ENCODE results near the gene HOMER2. TPM values are rescaled to one million over a fixed set of nuclear protein-coding genes. Genes with fewer than 3 reads are reported as not detected.

Gene HOMER2
- total RNA-seq, 1 donor from 2014 or later, result 23.4 TPM

GRCh38 chr15:82890338-82890994, 62.1 kb downstream of the HOMER2 start:
- H3K27me3 Mint-ChIP-seq, result no peaks in the 10 kb centered on the region

GRCh38 chr15:82882273-82882928, 70.1 kb downstream of the HOMER2 start:
- H3K4me1 Mint-ChIP-seq (ENCODE audit: unreplicated experiment), result no peaks in the 10 kb centered on the region
- no peak overlapping the region for H3K4me3 Mint-ChIP-seq
- no peaks in the 10 kb centered on the region for H3K27me3 Mint-ChIP-seq

More at GRCh38 chr15:82890338-82890994, 62.1 kb downstream of the HOMER2 start:
- no peaks in the 10 kb centered on the region for H3K9me3 Mint-ChIP-seq
- no peak for DNase-seq (ENCODE audit: extremely low spot score, unreplicated experiment)
- no peak for TF ChIP-seq CTCF (conservative IDR thresholded peaks at IDR 0.05)
- no peak overlapping the region for H3K27ac Mint-ChIP-seq
- peaks cover 4% of the 10 kb centered on the region for H3K36me3 Mint-ChIP-seq
- H3K4me1 Mint-ChIP-seq (ENCODE audit: unreplicated experiment), result peaks cover 7% of the 10 kb centered on the region
- no peak overlapping the region for H3K4me3 Mint-ChIP-seq

GRCh38 chr15:82881747-82882146, 70.8 kb downstream of the HOMER2 start:
- Mint-ChIP-seq H3K27ac (no peak overlapping the region), H3K9me3 (no peaks in the 10 kb centered on the region), H3K36me3 (peaks cover 7% of the 10 kb centered on the region), H3K4me3 (no peak overlapping the region), H3K4me1 (ENCODE audit: unreplicated experiment) (no peaks in the 10 kb centered on the region), H3K27me3 (no peaks in the 10 kb centered on the region)
- TF ChIP-seq CTCF (conservative IDR thresholded peaks at IDR 0.05), result no peak
- no peak for DNase-seq (ENCODE audit: extremely low spot score, unreplicated experiment)

More at GRCh38 chr15:82882273-82882928, 70.1 kb downstream of the HOMER2 start:
- no peaks in the 10 kb centered on the region for H3K9me3 Mint-ChIP-seq
- H3K27ac Mint-ChIP-seq, result no peak overlapping the region
- peaks cover 7% of the 10 kb centered on the region for H3K36me3 Mint-ChIP-seq
- DNase-seq (ENCODE audit: extremely low spot score, unreplicated experiment), result no peak
- TF ChIP-seq CTCF (conservative IDR thresholded peaks at IDR 0.05), result no peak

- no peaks in the 10 kb centered on the region for H3K4me1 Mint-ChIP-seq (ENCODE audit: unreplicated experiment)
- no peaks in the 10 kb centered on the region for H3K27me3 Mint-ChIP-seq
- H3K27ac Mint-ChIP-seq, result no peak overlapping the region
- H3K9me3 Mint-ChIP-seq, result no peaks in the 10 kb centered on the region
- H3K4me3 Mint-ChIP-seq, result no peak overlapping the region
- peaks cover 7% of the 10 kb centered on the region for H3K36me3 Mint-ChIP-seq
- no peak for DNase-seq (ENCODE audit: extremely low spot score, unreplicated experiment)
- TF ChIP-seq CTCF (conservative IDR thresholded peaks at IDR 0.05), result no peak
Measured at GRCh38 chr15:82880704-82881103, 71.8 kb downstream of the HOMER2 start.

GRCh38 chr15:82878325-82878724, 74.2 kb downstream of the HOMER2 start:
- Mint-ChIP-seq H3K4me1 (ENCODE audit: unreplicated experiment) (no peaks in the 10 kb centered on the region), H3K36me3 (peaks cover 11% of the 10 kb centered on the region), H3K27ac (no peak overlapping the region), H3K4me3 (no peak overlapping the region), H3K27me3 (no peaks in the 10 kb centered on the region), H3K9me3 (no peaks in the 10 kb centered on the region)
- no peak for TF ChIP-seq CTCF (conservative IDR thresholded peaks at IDR 0.05)
- no peak for DNase-seq (ENCODE audit: extremely low spot score, unreplicated experiment)
